ENCODE measurements around the gene GDNF.

GRCh38 chr5:37807621-37808301, 32.1 kb downstream of the GDNF start:
- no peak for TF ChIP-seq POLR2AphosphoS5 (IDR thresholded peaks at IDR 0.05; ENCODE audit: low read depth, low read length)
- TF ChIP-seq REST (IDR thresholded peaks at IDR 0.05; ENCODE audit: insufficient read depth in 1 of 2, low read depth in 2 of 2, low read length in 2 of 2), result no peak
- no peak for TF ChIP-seq TAF1 (IDR thresholded peaks at IDR 0.05; ENCODE audit: borderline replicate concordance, insufficient read depth, low read length)
- no peak for TF ChIP-seq SIN3A (IDR thresholded peaks at IDR 0.05; ENCODE audit: borderline replicate concordance, insufficient read depth, low read length)
- TF ChIP-seq FOXP2 (optimal IDR thresholded peaks at IDR 0.05; ENCODE audit: borderline replicate concordance, extremely low read depth, extremely low read length, insufficient read depth), result no peak
